ENCODE data around the gene CHST15. TPM values are rescaled to one million over a fixed set of nuclear protein-coding genes. Genes with fewer than 3 reads are reported as not detected.

Gene CHST15
- total and polyA plus RNA-seq, 2 of the 8 experiments (the other 6 are each of a cell fraction or from before 2014, with no cell fraction given), result 8.8 to 9.1 TPM

DNA sequence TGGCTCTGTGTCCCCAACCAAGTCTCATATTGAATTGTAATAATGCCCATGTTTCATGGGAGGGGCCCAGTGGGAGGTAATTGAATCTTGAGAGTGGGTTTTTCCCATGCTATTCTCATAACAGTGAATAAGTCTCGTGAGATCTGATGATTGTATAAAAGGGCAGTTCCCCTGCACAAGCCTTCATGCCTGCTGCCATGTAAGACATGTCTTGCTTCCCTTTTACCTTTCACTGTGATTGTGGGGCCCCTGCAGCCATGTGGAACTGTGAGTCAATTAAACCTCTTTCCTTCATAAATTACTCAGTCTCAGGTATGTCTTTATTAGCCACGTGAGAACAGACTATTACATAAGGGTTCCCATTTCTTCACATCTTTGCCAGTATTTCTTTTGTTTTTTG, 104.7 kb downstream of the CHST15 start (continued):
- TF ChIP-seq TCF12 (IDR thresholded peaks at IDR 0.05; ENCODE audit: low read depth, low read length), result no peak
- TF ChIP-seq SIX5 (IDR thresholded peaks at IDR 0.05; ENCODE audit: low read depth, low read length), result no peak
- no peak for TF ChIP-seq ASH2L (IDR thresholded peaks at IDR 0.05; ENCODE audit: low read length)
- TF ChIP-seq JUN (IDR thresholded peaks at IDR 0.05; ENCODE audit: low read depth, low read length), result no peak
- no peak for TF ChIP-seq SP1 (IDR thresholded peaks at IDR 0.05; ENCODE audit: low read depth, low read length)
